T-helper 9 cell (primary cell): ENCODE data around the gene THEMIS2.
A peak's percentile ranks its signal among the peaks of the same experiment; 100 is the strongest.
"Not testable (repeated sequence)": the region's sequence is repeated elsewhere in the genome, so short reads cannot be mapped to it uniquely, and the experiment has no call there.

Experiments
- DNase-seq: peaks from one replicate; pipeline ENCODE4 v3.0.0-alpha.2; 2020

Gene THEMIS2

DNA sequence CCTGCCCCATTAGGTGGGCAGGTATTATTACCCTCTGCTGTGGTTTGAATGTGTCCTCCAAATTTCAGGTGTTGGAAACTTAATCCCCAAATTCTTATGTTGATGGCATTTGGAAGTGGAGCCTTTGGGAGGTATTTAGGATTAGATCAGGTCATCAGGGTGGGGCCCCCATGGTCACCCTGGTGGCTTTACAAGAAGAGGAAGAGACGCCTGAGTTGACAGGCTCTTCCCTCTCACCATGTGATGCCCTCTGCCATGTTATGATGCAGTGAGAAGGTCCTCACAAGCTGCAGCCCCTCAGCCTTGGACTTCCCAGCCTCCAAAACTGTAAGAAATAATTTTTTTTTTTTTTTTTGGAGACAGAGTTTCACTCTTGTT is 8.8 kb upstream of the THEMIS2 start:
- no peak for DNase-seq

DNA sequence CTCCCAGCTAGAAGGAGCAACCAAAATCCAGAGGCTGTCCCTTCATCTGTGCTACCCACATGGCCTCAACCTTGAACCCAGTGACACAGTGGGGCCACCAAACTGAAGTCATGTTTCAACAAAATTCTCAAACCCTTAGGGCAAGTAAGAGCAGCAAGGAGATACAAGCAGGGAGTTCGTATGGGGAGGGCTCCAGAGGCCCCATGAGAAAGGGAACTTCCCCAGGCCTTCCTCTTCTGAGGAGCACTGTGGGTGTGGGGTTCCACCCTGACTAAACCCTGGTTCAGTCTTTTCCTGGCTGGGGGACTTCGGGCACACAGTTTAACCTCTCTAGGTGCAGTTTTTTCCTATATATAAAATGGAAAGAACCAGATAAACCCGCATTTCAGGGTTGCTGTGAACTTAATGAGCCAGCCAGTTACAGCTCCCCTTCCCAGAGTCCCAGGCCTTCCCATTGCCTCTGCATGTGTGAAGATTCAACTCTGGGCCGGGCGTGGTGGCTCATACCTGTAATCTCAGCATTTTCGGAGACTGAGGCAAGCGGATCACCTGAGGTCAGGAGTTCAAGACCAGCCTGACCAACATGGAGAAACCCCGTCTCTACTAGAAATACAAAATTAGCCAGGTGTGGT is 8.0 kb upstream of the THEMIS2 start:
- DNase-seq: no peak

DNA sequence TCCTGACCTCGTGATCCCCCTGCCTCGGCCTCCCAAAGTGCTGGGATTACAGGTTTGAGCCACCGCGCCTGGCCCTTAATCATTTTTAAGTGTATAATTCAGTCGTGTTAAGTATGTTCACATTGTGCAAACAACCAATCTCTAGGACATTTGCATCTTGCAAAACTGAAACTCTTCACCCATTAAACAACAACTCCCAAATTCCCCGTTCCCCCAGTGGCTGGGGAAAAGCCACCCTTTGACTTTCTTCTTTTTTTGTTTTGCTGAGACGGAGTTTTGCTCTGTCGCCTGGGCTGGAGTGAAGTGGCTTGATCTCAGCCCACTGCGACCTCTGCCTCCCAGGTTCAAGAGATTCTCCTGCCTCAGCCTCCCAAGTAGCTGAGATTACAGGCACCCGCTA is 6.5 kb upstream of the THEMIS2 start:
- DNase-seq: no peak

DNA sequence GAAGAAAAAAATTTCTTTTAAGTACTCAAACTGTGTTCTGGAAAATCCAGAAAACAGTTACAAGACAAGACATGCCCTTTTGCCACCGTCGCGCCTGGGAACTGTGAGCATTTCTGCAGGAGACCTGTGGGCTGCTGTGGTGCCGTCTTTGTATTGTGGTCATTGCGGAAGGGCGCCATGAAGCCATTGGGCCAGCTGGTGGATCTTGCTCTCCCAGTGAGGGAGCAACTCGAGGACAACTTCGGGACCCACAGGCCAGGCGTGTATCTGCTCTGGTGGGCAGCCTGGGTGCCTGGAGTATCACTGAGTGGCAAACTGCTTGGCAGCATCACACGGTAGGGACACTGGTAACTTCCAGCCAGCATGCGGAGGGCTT is 3.8 kb upstream of the THEMIS2 start:
- no peak for DNase-seq

DNA sequence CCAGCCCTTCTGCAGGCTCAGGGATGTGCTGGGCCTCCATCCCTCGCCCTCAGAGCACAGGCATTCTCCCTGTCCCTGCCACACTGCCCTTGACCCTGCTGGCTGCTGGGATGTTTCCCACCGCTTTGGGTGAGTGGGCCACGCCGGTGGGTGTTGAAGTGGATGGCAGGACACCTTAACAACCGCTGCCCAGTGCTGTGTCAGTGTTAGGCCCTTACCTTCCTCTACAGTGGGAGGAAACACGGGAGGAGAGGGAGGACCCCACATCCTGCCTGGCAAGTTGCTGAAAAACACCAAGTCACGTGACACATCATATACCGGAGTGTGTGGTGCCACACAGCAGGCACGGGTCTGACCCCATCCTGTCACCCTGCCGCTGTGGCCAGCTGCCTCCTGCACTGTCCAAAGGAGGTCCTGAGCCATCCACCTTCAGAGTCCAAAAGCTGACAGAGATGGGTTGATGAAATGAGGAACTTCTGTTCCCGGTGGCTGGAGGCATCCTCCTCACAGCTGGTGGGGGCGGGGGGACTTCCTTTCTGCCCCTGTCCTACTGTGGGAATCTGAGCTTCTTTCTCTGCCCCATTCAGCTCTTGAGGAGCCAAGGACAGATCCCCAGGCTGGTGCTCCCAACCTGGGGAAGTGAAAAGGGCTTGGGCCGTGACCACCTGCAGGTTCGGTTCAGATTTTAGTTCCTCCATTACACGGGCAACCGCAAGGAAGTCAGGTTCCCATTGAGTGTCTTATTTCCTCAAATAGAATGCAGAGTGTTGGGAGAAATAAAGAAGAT is 3.2 kb upstream of the THEMIS2 start:
- peak; percentile 46 for DNase-seq

DNA sequence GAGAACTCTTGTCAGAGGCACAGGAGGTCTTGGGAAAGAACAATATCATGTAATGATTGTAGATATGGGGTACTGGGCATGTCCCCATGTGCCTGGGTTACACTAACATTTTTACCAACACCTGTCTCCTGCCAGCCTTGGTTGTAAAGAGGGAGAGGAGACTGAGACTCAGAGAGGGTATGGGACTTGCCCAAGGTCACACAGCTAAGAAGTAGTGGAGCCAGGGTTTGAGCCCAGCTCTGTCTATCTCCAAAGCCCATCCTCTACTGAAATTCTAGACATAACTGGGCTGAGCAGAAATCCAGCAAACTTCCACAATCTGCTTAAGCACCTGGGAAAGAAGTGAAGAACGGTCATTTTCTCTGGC is 2.6 kb upstream of the THEMIS2 start:
- DNase-seq: no peak

DNA sequence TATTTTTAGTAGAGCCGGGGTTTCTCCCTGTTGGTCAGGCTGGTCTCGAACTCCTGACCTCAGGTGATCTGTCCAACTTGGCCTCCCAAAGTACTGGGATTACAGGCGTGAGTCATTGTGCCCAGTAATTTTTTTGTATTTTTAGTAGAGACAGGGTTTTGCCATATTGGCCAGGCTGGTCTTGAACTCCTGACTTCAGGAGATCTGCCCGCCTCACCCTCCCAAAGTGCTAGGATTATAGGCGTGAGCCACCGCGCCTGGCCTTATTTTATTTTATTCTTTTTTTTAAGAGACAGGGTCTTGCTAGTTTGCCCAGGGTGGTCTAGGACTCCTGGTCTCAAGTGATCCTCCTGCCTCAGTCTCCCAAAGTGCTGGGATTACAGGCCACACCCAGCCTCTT is 1.3 kb upstream of the THEMIS2 start:
- DNase-seq: not testable (repeated sequence)

DNA sequence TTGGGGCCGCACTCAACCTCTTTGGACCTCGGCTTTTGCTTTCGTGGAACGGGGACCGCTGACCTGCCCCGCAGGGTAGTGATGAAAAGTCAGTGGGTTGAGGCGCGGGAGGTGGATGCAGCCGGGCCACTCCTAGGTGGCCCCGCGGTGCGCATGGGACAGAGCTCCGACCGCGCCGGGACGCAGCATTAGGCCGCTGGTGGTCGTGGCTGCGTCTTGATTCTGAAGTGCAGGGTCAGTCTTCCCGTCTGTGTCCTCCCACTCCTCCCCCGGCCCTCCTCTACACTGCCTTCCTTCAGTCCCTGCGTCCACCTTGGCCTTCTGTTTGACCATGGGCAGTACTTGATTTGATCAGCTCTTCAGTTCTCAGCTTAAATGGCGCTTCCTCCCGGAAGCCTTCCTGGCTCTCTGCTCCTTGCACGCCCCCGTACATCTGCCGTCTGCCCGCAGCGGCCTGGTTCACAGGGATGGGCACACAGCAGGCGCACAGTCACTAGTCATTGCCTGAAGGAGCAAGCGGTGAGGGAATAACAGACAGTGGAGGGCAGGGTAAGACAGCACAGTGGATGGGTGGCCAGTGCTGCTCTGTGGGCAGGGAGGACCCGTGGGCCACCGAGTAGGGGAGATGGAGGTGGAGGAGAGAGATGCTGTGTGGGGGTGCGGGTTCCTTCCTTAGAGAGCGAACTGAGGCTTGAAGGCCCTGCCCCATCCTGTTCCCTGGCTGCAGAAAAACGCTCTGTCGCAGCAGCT is 633 bp downstream of the THEMIS2 start:
- no peak for DNase-seq

DNA sequence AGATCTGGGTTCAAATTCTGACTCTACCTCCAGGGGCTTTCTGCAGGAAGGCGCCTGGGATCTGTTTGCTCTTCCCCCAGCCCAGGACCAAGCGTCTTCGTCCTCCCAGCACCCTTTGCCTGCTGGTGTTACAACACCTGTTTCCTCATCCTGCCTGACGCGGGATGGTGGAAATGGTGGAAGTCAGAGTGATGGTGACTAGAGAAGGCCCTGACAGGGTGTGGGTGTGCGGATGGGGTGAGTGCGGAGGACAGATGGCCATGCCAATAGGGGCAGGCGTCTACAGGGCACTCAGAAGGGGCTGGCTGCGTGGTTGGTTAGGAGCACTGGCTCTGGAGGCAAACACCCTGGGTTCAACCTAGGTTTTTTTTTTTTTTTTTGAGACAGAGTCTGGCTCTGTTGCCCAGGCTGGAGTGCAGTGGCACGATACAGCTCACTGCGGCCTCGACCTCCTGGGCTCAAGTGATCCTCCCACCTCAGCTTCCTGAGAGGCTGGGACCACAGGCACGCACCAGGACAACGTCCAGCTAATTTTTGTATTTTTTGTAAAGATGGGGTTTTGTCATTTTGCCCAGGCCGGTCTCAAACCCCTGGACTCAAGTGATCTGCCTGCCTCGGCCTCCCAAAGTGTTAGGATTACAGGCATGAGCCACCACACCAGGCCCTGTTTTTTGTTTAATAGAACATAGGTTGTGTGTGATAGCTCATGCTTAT is 1.5 kb downstream of the THEMIS2 start:
- no peak for DNase-seq

DNA sequence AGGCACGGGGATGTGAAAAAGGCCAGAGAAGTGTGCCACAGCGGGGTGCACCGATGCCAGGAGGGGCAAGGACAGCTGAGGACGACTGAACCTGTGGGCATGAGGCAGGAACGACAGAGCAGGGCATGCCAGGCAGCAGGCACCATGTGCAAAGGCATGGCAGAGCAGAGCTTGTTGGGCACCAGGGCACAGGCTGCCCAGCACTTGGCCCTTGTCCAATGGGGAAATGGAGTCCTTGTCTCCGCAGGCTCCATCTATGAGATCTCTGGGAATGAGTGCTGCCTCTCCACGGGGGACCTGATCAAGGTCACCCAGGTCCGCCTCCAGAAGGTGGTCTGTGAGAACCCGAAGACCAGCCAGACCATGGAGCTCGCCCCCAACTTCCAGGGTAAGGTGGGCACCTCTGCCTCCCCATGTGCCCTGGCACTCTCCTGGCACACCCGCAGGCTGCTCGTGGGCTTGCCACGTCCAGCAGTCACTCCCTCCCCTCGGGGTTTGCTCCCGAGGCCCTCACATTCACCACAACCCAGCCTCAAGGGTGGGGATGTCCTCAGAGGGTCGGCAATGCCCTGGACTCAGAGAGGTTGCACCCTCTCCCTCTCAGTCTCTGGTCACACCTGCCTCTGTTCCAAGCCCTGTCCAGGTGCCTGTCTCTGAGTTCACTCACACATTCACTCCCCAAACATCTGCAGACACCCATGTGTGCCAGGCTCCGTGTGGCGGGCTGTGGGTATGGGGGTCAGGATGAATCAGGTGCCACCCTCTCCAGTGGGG is 4.2 kb downstream of the THEMIS2 start:
- no peak for DNase-seq

DNA sequence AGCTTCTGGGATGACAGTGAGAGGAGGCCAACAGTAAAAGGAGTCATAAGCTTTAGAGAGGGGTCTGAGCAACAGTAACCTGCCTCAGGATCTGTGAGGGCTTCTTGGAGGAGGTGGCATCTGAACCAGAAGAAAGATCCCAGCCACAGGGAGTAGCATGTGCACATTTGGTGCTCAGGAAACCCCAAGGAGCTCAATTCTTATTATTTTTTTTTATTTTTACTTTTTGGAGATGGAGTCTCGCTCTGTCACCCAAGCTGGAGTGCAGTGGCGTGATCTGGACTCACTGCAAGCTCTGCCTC is 4.7 kb downstream of the THEMIS2 start:
- no peak for DNase-seq

DNA sequence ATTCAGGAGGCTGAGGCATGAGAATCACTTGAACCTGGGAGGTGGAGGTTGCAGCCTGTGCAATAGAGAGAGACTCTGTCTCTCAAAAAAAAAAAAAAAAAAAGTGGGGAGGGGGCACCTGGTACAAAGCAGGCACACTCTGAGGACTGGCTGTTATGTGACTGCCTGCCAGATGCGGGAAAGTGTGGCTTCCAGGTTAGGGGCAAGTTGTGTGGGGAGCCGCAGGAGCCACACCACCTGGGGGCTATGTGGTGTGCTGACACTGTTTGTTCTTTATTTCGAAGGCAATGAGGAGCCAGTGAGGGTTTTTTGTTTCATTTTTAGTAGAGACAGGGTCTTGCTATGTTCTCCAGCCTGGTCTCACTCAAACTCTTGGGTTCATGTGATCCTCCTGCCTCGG is 5.7 kb downstream of the THEMIS2 start:
- no peak for DNase-seq

DNA sequence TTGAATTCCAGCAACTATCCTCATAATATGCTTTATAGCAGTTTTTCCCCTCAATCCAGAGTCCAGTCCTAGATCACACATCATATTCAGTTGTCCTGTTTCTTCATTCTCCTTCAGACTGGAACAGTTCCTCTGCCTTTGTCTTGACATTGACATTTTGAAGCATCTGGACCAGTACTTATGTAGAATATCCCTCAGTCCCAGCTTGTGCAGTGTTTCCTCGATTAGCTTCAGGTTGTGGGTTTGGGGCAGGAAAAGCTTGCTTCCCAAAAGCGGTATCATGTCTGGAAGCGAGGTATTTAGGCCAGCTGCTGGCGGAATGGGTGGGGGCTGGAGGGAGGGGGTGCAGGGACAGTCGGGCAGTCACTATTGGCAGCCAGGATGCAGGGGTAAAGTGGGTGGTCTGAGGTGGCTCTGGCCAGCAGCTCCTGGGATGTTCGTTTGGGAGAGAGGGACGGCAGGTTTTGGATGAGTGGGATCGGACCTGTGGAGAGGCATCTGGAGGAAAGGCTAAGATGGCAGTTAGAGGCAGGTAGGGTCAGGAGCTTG is 6.5 kb downstream of the THEMIS2 start:
- DNase-seq: no peak

DNA sequence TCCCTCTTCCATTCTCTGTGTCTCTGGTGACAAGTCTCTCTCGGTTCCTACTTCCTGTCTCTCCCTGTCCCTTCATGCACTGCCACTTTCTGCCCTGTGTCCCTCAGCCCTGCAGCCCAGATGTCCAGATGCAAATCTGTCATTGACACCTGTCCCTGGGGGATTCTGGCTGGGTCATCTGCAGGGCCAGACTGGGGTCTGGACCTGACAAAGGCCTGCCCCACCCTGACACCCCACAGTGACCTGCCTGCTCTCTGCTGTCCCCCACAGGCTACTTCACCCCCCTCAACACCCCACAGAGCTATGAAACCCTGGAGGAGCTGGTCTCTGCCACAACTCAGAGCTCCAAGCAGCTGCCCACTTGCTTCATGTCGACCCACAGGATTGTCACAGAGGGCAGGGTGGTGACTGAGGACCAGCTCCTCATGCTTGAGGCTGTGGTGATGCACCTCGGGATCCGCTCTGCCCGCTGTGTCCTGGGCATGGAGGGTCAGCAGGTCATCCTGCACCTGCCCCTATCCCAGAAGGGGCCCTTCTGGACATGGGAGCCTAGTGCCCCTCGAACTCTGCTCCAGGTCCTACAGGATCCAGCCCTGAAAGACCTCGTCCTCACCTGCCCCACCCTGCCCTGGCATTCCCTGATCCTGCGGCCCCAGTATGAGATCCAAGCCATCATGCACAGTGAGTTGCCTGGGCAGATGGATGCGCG is 7.2 kb downstream of the THEMIS2 start:
- no peak for DNase-seq

DNA sequence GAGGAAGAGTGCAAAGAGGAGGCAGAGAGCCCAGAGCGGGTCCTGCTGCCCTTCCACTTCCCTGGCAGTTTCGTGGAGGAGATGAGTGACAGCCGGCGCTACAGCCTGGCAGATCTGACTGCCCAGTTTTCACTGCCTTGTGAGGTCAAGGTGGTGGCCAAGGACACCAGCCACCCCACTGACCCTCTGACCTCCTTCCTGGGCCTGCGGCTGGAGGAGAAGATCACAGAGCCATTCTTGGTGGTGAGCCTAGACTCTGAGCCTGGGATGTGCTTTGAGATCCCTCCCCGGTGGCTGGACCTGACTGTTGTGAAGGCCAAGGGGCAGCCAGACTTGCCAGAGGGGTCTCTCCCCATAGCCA is 10.2 kb downstream of the THEMIS2 start:
- no peak for DNase-seq

DNA sequence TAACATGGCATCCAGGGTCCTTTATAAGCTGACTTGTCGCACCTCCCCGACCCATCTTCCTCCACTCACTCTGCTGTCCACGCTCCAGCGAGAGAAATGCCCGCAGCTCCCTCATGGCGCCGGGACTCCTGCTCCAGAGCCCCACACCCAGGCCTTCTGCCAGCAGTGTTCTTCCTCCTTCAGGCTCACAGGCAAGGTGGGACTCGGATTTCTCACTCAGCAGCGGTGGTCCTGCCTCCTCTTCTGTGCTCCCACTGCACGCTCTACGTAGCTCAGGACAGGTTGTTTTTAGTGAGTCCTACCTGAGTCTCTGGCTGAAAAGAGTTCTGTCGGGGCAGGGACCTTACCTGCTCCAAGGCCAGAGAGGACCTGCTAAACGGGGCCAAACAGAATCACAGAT is 11.2 kb downstream of the THEMIS2 start:
- no peak for DNase-seq

DNA sequence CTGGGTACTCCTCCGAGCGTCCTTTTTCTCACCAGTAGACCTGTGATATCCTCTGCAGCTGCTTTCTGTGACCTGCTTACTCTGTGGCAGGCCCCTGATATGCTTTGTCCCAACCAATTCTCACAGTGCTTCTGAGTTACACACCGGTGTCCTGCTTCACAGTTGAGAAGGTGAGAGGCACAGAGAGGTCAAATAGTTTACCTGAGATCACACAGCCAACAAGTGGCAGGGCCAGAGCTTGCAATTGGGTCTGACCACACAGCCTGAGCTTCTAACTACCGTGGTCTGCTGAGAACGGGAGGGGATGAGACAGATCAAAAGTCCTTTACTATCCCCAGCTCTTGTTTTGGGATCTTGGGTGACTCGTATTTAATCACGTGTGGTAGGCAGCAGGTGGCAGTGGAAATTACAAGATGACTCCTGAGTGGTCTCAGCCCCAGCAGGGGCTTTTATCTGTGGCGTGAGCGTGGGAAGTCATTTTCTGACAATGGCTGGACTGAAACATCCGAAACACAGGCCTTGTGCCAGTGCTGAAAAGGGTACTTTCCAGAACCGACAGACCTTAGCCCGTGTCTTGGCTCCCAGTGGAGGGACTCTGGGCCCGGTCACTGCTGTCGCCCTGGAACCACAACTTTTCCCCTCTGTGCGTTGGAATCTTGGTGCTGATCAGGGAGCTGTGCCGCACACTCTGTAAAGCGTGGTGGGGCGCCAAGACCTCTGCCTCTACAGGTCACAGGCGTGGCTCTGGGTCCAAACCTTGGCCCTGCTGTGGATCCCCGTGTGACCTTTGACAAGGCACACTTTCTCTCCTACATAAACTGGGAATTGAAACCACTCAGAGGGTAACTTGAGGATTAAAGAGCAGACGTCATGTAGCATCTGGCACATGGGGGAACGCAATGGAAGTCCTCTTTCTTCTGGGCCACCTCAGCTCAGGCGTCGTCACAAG is 11.9 kb downstream of the THEMIS2 start:
- no peak for DNase-seq

DNA sequence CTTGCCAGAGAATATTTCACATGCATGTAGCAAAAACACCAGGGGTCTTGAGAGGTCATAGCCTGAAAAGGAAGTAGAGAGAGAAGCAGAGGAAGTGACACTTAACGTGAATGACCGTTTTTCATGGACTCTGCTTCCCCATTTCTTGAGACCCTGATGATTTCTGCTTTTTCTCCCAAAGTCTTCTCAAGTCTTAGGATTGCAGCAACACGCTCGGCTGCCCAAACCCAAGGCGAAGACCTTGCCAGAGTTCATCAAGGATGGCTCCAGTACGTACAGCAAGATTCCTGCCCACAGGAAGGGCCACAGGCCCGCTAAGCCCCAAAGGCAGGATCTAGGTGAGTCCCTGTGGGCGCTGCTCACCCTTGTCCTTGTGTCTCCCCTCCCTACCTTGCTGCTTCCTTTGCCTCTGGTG is 12.8 kb downstream of the THEMIS2 start:
- DNase-seq: no peak

DNA sequence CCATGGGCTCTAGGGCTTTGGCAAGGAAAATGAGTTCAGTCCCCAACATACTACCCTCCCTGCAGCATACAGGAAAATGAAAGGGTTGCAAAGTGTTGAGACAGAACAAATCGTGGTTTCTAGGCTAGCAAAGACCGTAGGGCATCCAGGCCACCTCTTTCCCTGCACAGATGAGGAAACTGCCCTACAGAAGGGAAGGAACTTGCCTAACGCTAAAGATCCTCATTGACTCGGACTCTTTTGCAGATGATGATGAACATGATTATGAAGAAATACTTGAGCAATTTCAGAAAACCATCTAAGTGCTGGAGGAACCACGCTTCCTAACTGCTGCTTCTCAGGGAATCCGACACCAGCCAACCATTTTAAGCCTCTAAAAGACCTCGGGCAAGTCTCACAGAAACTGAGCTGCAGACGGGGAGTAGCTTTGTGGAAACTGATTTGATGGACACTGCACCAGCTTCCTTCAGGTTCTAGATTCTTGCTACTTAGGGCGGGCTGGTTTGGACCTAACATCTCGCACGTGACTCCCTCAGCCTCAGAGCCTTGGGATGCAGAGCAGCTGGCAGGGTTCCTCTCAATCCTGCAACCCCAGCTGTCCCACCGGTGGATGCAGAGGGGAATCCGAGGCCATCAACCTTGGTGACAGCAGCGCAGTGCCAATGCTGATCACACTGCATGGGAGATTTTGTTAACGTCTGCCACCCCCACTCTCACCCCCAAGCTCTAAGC is 13.4 kb downstream of the THEMIS2 start:
- DNase-seq: no peak

DNA sequence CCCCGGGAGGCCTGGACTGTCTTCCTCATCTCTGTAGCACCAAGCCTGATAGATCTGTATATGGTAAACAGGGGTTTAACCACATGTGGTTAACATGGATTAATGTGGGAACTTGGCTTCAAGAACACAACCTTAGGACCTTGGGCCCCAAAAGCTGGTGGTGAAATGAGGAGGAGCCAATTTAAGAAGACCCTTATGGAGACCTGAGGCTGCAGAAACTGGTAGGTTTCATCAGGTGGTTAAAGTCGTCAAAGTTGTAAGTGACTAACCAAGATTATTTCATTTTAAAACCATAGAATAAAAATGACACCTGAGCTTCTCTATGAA is 14.0 kb downstream of the THEMIS2 start:
- no peak for DNase-seq
